ENCODE data around the gene DNAH14.

DNA sequence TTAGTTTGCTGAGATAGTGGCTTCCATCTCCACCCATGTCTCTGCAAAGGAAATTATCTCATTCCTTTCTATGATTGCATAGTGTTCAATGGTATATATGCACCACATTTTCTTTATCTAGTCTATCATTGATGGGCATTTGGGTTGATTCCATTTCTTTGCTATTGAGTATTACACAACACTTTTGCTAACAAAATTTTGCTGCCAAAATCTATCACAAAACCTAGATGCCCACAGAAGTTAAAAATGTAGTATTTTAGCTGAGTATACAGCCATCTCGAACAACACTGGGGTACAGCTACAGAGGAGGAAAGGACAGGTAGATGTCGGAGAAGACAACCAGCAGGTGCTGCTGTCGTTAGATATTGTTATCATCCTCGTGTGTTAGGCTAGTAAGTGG is 430.6 kb downstream of the DNAH14 start:
- TF ChIP-seq MYC (IDR thresholded peaks at IDR 0.05; ENCODE audit: low read depth, low read length): no peak
- TF ChIP-seq POLR2A (IDR thresholded peaks at IDR 0.05; ENCODE audit: low read depth, low read length): no peak
- no peak for TF ChIP-seq POLR2AphosphoS5 (IDR thresholded peaks at IDR 0.05; ENCODE audit: insufficient read depth, low read depth, low read length)
- TF ChIP-seq, protein P1, sequence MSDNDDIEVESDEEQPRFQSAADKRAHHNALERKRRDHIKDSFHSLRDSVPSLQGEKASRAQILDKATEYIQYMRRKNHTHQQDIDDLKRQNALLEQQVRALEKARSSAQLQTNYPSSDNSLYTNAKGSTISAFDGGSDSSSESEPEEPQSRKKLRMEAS (IDR thresholded peaks at IDR 0.05; ENCODE audit: insufficient read depth, insufficient read length): no peak

Measured in endothelial cell of umbilical vein (primary cell).